Glomerular visceral epithelial cell (primary cell): ENCODE data around the gene PTPRT.

ENCODE experiments used
- DNase-seq: peaks from one replicate; pipeline ENCODE4 v3.0.0-alpha.2; 2016; ENCODE audit errors: extremely low spot score

The PTPRT gene

GRCh38 chr20:42714298-42715141 lies 475.2 kb downstream of the PTPRT start:
- no peak for DNase-seq

GRCh38 chr20:42708266-42708665 lies 481.4 kb downstream of the PTPRT start:
- DNase-seq, result no peak

DNA sequence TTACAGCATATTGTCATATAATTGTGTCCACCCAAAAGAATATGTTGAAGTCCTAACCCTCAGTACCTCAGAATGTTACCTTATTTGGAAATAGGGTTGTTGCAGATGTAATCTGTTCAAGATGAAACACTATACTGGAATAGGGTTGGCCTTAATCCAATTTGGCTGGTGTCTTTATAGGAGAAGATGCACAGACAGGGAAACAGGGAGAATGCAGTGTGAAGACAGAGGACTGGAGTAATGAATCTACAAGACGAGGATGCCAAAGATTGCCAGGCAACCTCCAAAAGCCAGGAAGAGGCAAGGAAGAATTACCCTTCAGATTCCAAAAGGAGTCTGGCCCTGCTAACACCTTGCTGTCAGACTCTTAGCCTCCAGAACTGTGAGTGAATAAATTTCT lies 482.9 kb downstream of the PTPRT start:
- no peak for DNase-seq

GRCh38 chr20:42705550-42705949 lies 484.2 kb downstream of the PTPRT start:
- no peak for DNase-seq

DNA sequence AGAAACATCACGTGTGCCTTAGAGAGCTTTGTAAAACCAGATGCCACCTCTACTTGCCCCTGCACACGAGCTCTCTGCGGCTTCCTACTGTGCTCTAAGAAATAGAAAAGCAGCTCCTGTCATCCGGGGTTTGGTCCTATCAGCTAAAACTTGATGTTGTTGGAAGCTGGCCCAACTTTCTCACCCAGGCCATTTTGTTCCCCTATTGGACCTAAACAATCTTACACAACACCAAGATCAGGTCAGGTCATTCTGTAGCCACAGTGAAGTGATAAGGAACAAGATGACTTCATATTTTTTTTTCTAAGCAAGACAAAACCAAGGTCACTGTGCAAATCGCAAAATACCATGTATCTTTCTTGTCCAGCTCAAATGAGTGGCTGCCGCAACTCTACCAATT lies 486.0 kb downstream of the PTPRT start:
- DNase-seq, result no peak

- DNase-seq, result no peak
Measured at GRCh38 chr20:42701948-42702347, 487.8 kb downstream of the PTPRT start.

- no peak for DNase-seq
Measured at GRCh38 chr20:42700372-42700771, 489.3 kb downstream of the PTPRT start.

DNA sequence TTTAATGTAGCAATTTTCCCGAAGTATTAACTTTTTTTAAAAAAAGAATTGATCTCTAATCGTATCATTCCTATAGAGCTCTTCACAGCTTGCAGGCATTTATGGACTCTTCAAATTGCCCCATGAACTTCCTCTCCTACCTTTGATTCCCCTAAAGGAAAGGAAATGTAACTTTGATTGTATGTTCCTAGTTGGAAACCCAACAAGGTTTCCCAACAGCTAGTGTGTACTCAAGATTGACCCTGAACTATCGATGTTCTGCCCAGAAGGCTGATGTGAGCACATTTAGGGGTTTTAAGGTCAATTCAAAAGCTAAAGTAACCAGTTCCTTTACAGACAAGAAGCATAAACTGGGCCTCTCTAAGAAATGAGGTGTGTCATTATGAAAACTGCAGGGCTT lies 491.7 kb downstream of the PTPRT start:
- DNase-seq, result no peak

DNA sequence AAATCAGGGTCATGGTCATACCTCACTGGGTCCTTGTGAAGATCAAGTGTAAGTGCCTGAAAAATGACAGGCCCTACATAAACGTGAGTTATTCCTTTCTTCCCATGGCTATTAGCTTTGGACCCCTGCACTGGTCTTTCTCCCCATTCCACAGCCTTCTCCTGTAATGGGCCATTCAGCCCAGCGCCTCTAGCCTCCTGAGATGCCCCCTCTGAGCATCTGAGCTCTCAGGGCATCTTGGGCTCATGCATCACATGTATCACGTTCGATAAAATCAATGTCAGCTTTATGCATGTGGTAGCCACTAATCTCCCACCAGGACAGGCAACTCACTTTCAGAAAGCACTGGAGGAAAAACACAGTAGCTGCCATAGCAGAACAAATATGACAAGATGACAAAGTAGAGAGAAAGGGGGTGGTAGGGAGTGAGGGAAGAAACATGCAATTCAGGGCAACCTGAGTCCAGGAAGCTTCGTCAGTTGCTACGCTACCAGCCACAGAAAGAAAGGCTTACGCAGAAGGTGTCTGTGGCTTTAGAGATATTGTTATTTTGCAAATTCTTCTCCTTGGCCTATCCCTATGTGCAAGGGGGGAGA lies 498.8 kb downstream of the PTPRT start:
- DNase-seq, result no peak

DNA sequence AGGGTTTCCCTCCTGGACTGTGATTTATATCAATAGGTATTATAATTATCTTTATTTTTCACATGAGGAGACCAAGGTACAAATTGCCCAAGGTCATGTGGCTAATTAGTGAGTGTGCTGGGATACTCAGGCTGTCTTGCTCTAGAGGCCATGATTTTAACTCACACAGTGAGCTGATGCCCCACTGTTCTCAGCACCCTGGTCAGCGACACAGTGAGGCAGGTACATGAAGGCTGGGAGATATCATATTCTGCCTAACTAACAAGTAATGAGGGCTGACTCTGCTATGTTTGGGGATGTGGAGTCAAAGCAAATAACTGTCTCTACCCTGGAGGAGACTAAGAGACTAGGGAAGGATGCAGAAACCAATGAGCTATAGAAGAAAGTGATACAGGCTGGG lies 501.1 kb downstream of the PTPRT start:
- no peak for DNase-seq

DNA sequence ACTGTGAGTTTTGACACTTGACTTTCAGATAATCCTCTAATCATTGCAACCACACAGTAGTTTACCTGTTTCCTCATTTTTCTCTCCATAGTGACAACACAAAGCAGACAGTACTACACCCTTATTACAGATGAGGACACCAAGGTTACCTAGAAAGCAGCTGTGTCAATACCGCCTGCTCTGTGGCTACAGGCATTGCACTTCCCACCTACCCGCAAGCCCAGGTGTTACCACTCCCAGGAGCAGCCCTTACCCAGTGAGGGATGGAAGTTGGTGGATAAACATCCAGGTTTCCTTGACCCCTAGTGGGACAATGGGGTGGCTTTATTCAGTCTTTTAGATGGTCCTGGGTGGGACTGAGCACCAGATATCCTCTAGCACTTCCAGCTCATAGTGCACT lies 503.6 kb downstream of the PTPRT start:
- no peak for DNase-seq

- no peak for DNase-seq
Measured at GRCh38 chr20:42678895-42679294, 510.8 kb downstream of the PTPRT start.

- no peak for DNase-seq
Measured at GRCh38 chr20:42656130-42656529, 533.6 kb downstream of the PTPRT start.

- no peak for DNase-seq
Measured at GRCh38 chr20:42652266-42652665, 537.4 kb downstream of the PTPRT start.

GRCh38 chr20:42650191-42650746 lies 539.4 kb downstream of the PTPRT start:
- no peak for DNase-seq

- no peak for DNase-seq
Measured at GRCh38 chr20:42649748-42650147, 540.0 kb downstream of the PTPRT start.

GRCh38 chr20:42646250-42646649 lies 543.5 kb downstream of the PTPRT start:
- no peak for DNase-seq

DNA sequence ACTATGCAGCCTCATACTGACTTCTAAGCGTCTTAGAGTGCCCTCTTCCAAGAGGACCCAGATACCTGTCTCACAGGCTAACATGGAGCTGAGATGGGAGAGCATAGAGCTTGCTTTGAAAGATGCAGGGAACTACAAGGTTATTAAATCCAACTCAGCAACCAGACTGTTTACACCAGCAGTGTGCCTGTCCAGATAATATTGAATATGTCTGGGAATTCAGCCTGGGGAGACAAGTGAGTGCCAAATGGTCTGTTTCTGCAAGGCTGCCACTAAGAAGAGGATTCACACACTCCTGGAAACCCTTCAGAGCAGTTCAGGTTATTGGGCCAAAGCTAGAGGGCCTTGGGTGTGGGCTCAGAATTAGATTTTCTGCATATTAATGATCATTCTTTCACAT lies 547.8 kb downstream of the PTPRT start:
- no peak for DNase-seq

GRCh38 chr20:42639140-42639539 lies 550.6 kb downstream of the PTPRT start:
- DNase-seq, result no peak

DNA sequence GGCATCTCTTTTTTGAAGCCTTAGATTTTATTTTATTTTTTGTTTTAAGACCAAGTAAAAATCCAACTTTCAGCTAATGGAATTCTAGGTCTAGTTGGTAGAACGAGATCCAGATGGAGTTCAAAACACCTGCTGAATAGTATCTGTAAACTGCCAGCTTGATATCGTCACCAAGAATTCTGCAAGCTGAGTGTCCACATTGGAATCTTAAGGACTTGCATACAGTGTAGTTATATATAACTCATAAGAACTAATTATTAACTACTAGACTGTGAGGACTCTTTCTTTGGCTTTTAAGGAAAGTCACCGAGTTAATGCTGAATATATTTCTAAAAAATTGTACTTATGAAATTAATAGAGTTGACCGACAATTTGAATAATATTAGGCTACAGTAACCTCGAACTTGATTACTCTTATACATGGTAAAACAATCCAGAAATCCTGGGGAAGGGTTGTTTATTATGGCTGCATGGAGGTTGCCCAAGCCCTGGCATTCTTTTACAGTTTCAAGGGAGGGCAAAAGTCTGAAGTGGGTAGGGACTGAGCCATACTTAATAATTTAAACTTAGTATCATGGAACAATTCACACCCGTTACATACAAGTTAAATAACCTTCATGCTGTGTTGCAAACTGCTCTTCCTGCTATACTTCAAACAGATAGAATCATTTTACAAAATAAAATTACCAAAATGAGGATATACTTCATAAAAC lies 553.9 kb downstream of the PTPRT start:
- no peak for DNase-seq

GRCh38 chr20:42634156-42634555 lies 555.5 kb downstream of the PTPRT start:
- DNase-seq, result no peak

GRCh38 chr20:42628683-42629082 lies 561.0 kb downstream of the PTPRT start:
- DNase-seq, result no peak

GRCh38 chr20:42613076-42613475 lies 576.6 kb downstream of the PTPRT start:
- no peak for DNase-seq
